ENCODE results near the gene BANF1.

The BANF1 gene

DNA sequence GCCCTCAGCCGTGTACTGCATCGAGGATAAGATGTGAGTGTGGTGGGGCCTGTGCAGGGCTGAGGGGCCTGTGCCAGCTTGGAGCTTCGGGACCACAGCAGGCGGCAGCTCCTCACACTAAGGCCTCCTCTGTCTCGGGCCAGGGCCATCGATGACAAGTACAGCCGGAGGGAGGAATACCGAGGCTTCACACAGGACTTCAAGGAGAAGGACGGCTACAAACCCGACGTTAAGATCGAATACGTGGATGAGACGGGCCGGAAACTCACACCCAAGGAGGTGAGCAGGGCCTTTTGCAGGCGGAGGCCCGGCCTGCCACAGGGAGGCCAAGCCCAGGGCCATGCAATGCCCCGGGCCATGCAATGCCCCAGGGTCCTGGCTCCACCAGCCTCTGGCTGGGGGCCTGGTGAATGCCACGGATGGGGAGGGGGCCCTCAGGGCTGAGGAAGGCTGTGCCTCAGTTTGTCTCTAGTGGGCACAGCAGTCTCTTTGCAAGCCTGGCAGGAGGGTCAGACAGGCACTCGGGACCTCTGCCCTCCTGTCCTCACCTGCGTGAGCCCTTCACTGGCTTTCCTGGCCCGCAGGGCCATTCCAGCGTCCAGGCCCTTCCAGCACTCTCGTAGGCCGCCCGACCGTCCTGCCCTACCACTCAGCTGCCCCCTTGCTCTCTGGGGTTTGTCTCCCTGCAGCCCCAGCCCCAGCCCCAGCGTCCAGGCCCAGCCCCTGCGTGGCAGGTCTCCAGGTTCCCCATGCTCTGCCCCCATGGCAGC is 24.5 kb upstream of the BANF1 start:
- Histone ChIP-seq H2BK5ac (ENCODE audit: low read depth, low read length, poor library complexity) (no peak overlapping the region), H2BK120ac (ENCODE audit: insufficient read depth, low read length, poor library complexity) (no peak overlapping the region), H3K36me3 (ENCODE audit: control insufficient read depth in 1 of 2, insufficient read depth in 2 of 2, low read length in 2 of 2) (peaks cover 52% of the 10 kb centered on the region in 2 experiments), H2BK12ac (ENCODE audit: low read length) (no peak overlapping the region), H3K4ac (ENCODE audit: low read depth, low read length) (no peak overlapping the region), H3K9me3 (ENCODE audit: insufficient read depth, low read depth, low read length) (no peaks in the 10 kb centered on the region), H3K4me1 (ENCODE audit: control insufficient read depth in 1 of 2, insufficient read depth in 2 of 2, low read length in 2 of 2) (no peaks in the 10 kb centered on the region), H4K8ac (ENCODE audit: low read depth, low read length) (no peak overlapping the region), H3K79me2 (ENCODE audit: control insufficient read depth, insufficient read depth, low read length, poor library complexity) (no peaks in the 10 kb centered on the region), H3K14ac (ENCODE audit: low read length) (no peak overlapping the region), H4K12ac (ENCODE audit: low read depth, low read length) (no peak overlapping the region), H3K23ac (ENCODE audit: low read length) (no peak overlapping the region), H3K9ac (ENCODE audit: low read length) (no peak overlapping the region), H2AK5ac (ENCODE audit: low read length) (no peak overlapping the region), H4K91ac (ENCODE audit: low read depth, low read length) (no peak overlapping the region), H3K18ac (ENCODE audit: low read length) (no peak overlapping the region), H3K4me2 (ENCODE audit: low read length) (no peak overlapping the region), H3K79me1 (ENCODE audit: low read length) (no peaks in the 10 kb centered on the region), H3K27ac (ENCODE audit: low read depth, low read length) (no peak overlapping the region), H3K4me3 (ENCODE audit: low read depth, low read length) (no peak overlapping the region), H2AFZ (ENCODE audit: insufficient read depth, low read length, poor library complexity) (no peak overlapping the region), H3K27me3 (ENCODE audit: insufficient read depth, low read length) (no peaks in the 10 kb centered on the region)
- no peak for DNase-seq
- WGBS (ENCODE audit: extremely low coverage, insufficient coverage, insufficient read length), result no CpG with 5 or more reads among the region's 29 CpGs

DNA sequence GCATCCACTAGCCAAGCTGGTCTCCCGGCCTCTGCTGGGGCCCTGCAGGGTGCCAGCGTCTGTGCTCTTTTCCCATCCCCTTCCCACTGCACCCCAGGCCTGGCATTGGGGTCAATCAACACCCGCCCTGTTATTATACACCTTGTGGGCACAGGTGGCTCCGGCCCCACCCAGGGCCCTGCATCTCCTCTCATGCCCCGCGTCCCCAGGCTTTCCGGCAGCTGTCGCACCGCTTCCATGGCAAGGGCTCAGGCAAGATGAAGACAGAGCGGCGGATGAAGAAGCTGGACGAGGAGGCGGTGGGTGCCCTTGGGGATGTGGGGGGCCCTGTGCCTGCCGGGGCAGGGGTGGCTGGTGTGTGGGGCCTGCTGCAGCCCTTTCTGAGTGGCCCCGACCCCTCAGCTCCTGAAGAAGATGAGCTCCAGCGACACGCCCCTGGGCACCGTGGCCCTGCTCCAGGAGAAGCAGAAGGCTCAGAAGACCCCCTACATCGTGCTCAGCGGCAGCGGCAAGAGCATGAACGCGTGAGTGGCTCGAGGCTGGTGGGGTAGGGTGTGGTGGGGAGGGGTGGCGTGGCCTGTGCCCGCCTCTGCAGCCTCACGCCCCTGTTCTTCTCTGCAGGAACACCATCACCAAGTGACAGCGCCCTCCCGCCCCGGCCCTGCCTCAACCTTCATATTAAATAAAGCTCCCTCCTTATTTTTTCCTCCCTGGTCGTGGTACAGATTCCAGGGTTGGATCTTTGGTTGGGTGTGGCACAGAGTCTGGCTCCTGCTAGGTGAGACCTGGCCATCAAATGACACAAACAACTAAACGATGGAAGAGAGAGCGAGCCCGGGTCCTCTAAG is 23.7 kb upstream of the BANF1 start:
- no peaks in the 10 kb centered on the region for H3K27me3 ChIP-seq (ENCODE audit: insufficient read depth, low read length)
- WGBS (ENCODE audit: extremely low coverage, insufficient coverage, insufficient read length), result no CpG with 5 or more reads among the region's 34 CpGs

DNA sequence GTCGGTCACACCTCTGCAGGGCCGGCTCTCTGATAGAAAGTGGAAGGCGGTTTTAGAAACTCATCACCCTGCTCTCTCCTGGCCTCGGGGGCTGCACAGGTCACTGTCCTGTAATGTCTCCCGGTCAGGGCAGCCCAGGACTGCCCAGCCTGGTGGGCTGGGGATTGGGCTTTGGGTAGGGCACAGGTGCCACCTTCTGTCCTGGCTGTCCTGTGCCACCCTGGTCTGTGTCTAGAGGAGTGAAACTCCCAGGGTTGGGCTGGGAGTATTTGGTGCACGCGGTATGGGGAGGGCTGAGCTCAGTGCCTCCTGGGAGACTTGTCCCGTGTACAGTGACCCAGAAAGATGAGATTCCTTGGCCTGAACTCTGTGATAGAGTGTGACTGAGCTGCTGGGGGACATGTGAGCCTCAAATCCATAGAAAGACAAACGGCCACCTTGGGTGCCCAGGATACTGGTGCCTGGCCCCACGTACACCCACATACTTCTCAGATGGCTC is 23.0 kb upstream of the BANF1 start:
- no peaks in the 10 kb centered on the region for H3K79me2 ChIP-seq (ENCODE audit: control insufficient read depth, insufficient read depth, low read length, poor library complexity)
- H3K9ac ChIP-seq (ENCODE audit: low read length), result no peak overlapping the region
- H4K12ac ChIP-seq (ENCODE audit: low read depth, low read length), result no peak overlapping the region
- no peak overlapping the region for H2AK5ac ChIP-seq (ENCODE audit: low read length)
- H3K4me1 ChIP-seq (ENCODE audit: control insufficient read depth in 1 of 2, insufficient read depth in 2 of 2, low read length in 2 of 2), result no peaks in the 10 kb centered on the region
- no peak overlapping the region for H2BK5ac ChIP-seq (ENCODE audit: low read depth, low read length, poor library complexity)
- no peaks in the 10 kb centered on the region for H3K9me3 ChIP-seq (ENCODE audit: insufficient read depth, low read depth, low read length)
- no peak overlapping the region for H2BK120ac ChIP-seq (ENCODE audit: insufficient read depth, low read length, poor library complexity)
- no peaks in the 10 kb centered on the region for H3K27me3 ChIP-seq (ENCODE audit: insufficient read depth, low read length)
- no peak overlapping the region for H4K8ac ChIP-seq (ENCODE audit: low read depth, low read length)
- no peak overlapping the region for H4K91ac ChIP-seq (ENCODE audit: low read depth, low read length)
- H3K36me3 ChIP-seq (ENCODE audit: control insufficient read depth in 1 of 2, insufficient read depth in 2 of 2, low read length in 2 of 2), result peaks cover 44 to 47% of the 10 kb centered on the region in 2 experiments
- no peak overlapping the region for H3K27ac ChIP-seq (ENCODE audit: low read depth, low read length)
- no peak for DNase-seq
- no peaks in the 10 kb centered on the region for H3K79me1 ChIP-seq (ENCODE audit: low read length)
- H3K4me2 ChIP-seq (ENCODE audit: low read length), result no peak overlapping the region
- no peak overlapping the region for H3K4me3 ChIP-seq (ENCODE audit: low read depth, low read length)
- H2AFZ ChIP-seq (ENCODE audit: insufficient read depth, low read length, poor library complexity), result no peak overlapping the region
- no peak overlapping the region for H2BK12ac ChIP-seq (ENCODE audit: low read length)
- no peak overlapping the region for H3K23ac ChIP-seq (ENCODE audit: low read length)
- no peak overlapping the region for H3K18ac ChIP-seq (ENCODE audit: low read length)
- no peak overlapping the region for H3K14ac ChIP-seq (ENCODE audit: low read length)
- WGBS (ENCODE audit: extremely low coverage, insufficient coverage, insufficient read length), result no CpG with 5 or more reads among the region's 10 CpGs
- no peak overlapping the region for H3K4ac ChIP-seq (ENCODE audit: low read depth, low read length)

More for the DNA sequence above, 23.7 kb upstream of the BANF1 start:
- no peaks in the 10 kb centered on the region for H3K79me1 ChIP-seq (ENCODE audit: low read length)
- H2BK120ac ChIP-seq (ENCODE audit: insufficient read depth, low read length, poor library complexity), result no peak overlapping the region
- H2AK5ac ChIP-seq (ENCODE audit: low read length), result no peak overlapping the region
- no peak overlapping the region for H2BK12ac ChIP-seq (ENCODE audit: low read length)
- no peak overlapping the region for H3K9ac ChIP-seq (ENCODE audit: low read length)
- no peak overlapping the region for H3K14ac ChIP-seq (ENCODE audit: low read length)
- H3K4ac ChIP-seq (ENCODE audit: low read depth, low read length), result no peak overlapping the region
- H3K79me2 ChIP-seq (ENCODE audit: control insufficient read depth, insufficient read depth, low read length, poor library complexity), result no peaks in the 10 kb centered on the region
- H3K36me3 ChIP-seq (ENCODE audit: control insufficient read depth in 1 of 2, insufficient read depth in 2 of 2, low read length in 2 of 2), result peaks cover 48% of the 10 kb centered on the region in 2 experiments
- H3K18ac ChIP-seq (ENCODE audit: low read length), result no peak overlapping the region
- H3K4me1 ChIP-seq (ENCODE audit: control insufficient read depth in 1 of 2, insufficient read depth in 2 of 2, low read length in 2 of 2), result no peaks in the 10 kb centered on the region
- H2BK5ac ChIP-seq (ENCODE audit: low read depth, low read length, poor library complexity), result no peak overlapping the region
- H3K4me2 ChIP-seq (ENCODE audit: low read length), result no peak overlapping the region
- no peak for DNase-seq
- H4K8ac ChIP-seq (ENCODE audit: low read depth, low read length), result no peak overlapping the region
- no peak overlapping the region for H4K91ac ChIP-seq (ENCODE audit: low read depth, low read length)
- H3K27ac ChIP-seq (ENCODE audit: low read depth, low read length), result no peak overlapping the region
- no peak overlapping the region for H4K12ac ChIP-seq (ENCODE audit: low read depth, low read length)
- H3K9me3 ChIP-seq (ENCODE audit: insufficient read depth, low read depth, low read length), result no peaks in the 10 kb centered on the region
- no peak overlapping the region for H3K23ac ChIP-seq (ENCODE audit: low read length)
- H2AFZ ChIP-seq (ENCODE audit: insufficient read depth, low read length, poor library complexity), result no peak overlapping the region
- no peak overlapping the region for H3K4me3 ChIP-seq (ENCODE audit: low read depth, low read length)

GRCh38 chr11:65981101-65981740 is 21.1 kb upstream of the BANF1 start:
- peaks cover 36 to 40% of the 10 kb centered on the region in 2 experiments for H3K36me3 ChIP-seq (ENCODE audit: control insufficient read depth in 1 of 2, insufficient read depth in 2 of 2, low read length in 2 of 2)
- no CpG with 5 or more reads among the region's 12 CpGs for WGBS (ENCODE audit: extremely low coverage, insufficient coverage, insufficient read length)

More at GRCh38 chr11:65981101-65981740, 21.1 kb upstream of the BANF1 start:
- no peak overlapping the region for H3K9ac ChIP-seq (ENCODE audit: low read length)
- H3K23ac ChIP-seq (ENCODE audit: low read length), result no peak overlapping the region
- H3K9me3 ChIP-seq (ENCODE audit: insufficient read depth, low read depth, low read length), result no peaks in the 10 kb centered on the region
- H2BK12ac ChIP-seq (ENCODE audit: low read length), result no peak overlapping the region
- no peak overlapping the region for H3K14ac ChIP-seq (ENCODE audit: low read length)
- no peaks in the 10 kb centered on the region for H3K79me2 ChIP-seq (ENCODE audit: control insufficient read depth, insufficient read depth, low read length, poor library complexity)
- H3K18ac ChIP-seq (ENCODE audit: low read length), result no peak overlapping the region
- H3K27me3 ChIP-seq (ENCODE audit: insufficient read depth, low read length), result no peaks in the 10 kb centered on the region
- no peak overlapping the region for H3K4me3 ChIP-seq (ENCODE audit: low read depth, low read length)
- no peak overlapping the region for H3K4ac ChIP-seq (ENCODE audit: low read depth, low read length)
- H4K12ac ChIP-seq (ENCODE audit: low read depth, low read length), result no peak overlapping the region
- H2AK5ac ChIP-seq (ENCODE audit: low read length), result no peak overlapping the region
- no peaks in the 10 kb centered on the region for H3K79me1 ChIP-seq (ENCODE audit: low read length)
- H4K91ac ChIP-seq (ENCODE audit: low read depth, low read length), result no peak overlapping the region
- no peak for DNase-seq
- no peak overlapping the region for H4K8ac ChIP-seq (ENCODE audit: low read depth, low read length)
- H3K4me2 ChIP-seq (ENCODE audit: low read length), result no peak overlapping the region
- no peak overlapping the region for H2AFZ ChIP-seq (ENCODE audit: insufficient read depth, low read length, poor library complexity)
- H2BK5ac ChIP-seq (ENCODE audit: low read depth, low read length, poor library complexity), result no peak overlapping the region
- no peak overlapping the region for H3K27ac ChIP-seq (ENCODE audit: low read depth, low read length)
- H2BK120ac ChIP-seq (ENCODE audit: insufficient read depth, low read length, poor library complexity), result no peak overlapping the region
- no peaks in the 10 kb centered on the region for H3K4me1 ChIP-seq (ENCODE audit: control insufficient read depth in 1 of 2, insufficient read depth in 2 of 2, low read length in 2 of 2)

Data from trophoblast cell (in vitro differentiated cells and primary cell).